T-helper 2 cell (primary cell): ENCODE measurements around the gene C6orf89.

Experiments
- DNase-seq, 5 experiments: peaks; one replicate each; pipeline versions ENCODE4 v3.0.0 to v3.0.0-alpha.2; 2012 to 2022
- total RNA-seq, 2 donors: gene quantifications; one replicate each; lab custom pipeline; 2026; lab: John Stamatoyannopoulos, UW

C6orf89 gene, protein sequence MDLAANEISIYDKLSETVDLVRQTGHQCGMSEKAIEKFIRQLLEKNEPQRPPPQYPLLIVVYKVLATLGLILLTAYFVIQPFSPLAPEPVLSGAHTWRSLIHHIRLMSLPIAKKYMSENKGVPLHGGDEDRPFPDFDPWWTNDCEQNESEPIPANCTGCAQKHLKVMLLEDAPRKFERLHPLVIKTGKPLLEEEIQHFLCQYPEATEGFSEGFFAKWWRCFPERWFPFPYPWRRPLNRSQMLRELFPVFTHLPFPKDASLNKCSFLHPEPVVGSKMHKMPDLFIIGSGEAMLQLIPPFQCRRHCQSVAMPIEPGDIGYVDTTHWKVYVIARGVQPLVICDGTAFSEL
- total RNA-seq: 42.7 to 101 reads per million in 2 donors

DNA sequence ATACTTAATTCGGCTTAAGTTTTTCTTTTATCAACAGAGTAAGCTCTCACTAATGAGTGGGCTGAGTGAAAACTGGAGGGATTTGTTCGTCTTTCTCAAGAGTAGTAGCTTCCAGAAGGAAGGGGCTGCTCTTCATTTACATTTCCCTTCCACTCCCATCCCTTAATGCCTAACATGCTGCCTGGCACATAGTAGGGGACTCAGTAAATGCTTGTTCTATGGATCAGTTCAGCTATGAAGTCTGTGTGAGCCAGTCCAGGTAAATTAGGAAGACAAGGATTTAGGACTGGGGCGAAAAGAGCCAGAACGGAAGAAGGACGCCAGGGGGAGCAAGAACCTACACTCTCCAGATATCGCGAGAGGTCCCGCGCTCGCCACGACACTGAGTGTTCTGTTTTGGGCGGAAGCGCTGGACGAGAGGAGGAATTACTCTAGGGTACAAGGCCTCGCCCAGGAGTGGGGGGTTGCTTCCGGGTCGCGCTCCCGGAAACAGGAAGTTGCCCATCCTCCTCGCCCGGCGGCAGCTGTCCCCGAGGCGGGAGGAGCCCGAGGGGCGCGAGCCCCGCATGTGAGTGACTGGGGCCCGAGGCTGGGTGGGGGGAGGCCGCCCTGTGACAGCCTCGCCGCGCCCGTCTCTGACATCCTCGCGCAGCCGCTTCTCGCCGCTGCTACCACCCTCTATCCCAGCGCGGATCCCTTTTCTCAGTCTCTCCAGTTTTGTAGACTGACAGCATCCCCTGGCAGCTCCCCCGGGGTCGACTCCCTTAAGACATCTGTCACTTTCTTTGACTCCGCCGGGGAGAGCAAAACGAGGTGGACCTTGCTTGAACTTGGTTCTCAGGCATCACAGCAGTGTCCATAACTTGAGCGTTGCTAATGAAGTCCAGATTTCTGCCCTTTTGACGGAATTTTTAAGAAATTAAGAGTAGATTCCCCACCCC is at the start of gene C6orf89:
C6orf89 (plus strand) TSS at position 492 of the 941 bp plus-strand sequence. CDS start 13,493 bp downstream, outside the sequence.
- DNase-seq: peak; percentile 89 to 99 (median 96)

DNA sequence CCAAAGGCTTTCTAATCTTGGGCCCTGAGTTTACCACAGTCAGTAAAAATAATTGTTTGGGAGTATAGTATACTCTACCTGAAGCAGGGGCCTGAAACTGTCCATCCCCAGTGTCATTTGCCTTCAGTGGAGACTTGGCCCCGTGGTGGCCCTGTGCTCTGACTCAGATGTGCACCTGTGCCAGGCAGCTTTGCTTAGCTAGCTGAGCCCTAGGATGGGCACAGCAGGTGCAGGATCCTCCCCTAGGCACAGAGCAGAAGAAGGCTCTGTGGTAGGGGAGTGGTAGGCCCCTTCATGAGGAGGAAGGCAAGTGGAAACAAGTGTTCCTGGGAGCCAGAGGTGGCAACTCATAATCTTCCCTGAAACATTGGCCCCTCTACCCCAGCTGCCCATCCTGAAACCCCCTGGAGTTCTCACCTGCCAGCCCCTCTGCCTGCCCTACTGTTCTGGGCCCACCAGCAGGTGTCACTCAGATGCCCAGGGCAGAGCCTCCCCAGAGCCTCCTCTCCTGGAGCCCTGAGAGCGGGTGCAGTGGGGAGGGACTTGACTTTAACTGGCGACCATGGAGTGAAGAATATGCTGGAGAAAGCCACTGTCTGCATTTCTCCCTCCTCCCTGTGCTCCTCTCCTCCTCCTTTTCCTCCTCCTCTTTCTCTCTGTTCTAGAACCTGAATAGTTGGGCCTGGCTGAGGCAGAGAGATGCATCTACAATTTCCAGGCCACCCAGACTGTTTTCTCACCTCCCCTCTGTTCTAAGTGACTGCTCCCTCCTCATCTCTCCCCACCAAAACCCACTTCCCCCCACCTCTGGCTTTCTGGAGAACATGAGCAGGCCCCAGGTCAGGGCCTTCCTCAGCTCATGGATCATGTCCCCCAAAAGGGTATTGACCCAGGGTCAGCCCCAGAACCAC is 49.4 kb upstream of the C6orf89 start:
- no peak for DNase-seq

DNA sequence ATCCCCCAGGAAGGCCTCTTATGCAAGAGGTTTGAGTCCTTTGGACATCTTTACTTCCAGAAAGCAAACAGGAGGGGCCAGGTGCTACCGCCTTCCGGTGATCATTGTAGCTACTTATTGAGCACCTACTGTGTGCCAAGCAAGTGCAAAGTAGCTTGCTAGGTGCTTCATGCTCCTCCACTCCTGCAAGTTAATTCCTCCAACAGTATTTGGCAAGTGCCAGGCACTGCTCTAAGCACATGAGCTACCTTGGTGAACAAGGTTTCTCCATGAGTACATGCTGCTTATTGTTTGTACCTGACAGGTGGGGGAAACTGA is 48.8 kb upstream of the C6orf89 start:
- DNase-seq: no peak

DNA sequence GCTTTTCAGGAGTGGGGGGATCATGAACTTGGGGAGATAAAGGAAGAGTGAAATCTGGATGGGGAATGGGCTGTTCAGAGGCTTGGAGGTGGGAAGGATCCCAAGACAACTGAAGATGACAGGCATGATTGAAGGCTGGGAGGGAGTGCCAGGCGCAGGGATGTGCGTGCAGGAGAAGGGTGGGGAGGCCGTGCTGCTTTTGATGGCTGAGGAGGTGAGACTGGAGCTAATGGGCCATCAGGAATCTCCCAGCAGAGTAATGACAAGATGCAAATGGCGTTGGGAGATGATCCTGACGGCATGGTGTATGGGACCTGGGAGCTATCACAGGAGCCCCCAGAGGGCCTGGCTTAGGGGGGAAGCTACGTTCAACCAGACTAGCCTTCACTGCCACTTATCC is 48.1 kb upstream of the C6orf89 start:
- no peak for DNase-seq

DNA sequence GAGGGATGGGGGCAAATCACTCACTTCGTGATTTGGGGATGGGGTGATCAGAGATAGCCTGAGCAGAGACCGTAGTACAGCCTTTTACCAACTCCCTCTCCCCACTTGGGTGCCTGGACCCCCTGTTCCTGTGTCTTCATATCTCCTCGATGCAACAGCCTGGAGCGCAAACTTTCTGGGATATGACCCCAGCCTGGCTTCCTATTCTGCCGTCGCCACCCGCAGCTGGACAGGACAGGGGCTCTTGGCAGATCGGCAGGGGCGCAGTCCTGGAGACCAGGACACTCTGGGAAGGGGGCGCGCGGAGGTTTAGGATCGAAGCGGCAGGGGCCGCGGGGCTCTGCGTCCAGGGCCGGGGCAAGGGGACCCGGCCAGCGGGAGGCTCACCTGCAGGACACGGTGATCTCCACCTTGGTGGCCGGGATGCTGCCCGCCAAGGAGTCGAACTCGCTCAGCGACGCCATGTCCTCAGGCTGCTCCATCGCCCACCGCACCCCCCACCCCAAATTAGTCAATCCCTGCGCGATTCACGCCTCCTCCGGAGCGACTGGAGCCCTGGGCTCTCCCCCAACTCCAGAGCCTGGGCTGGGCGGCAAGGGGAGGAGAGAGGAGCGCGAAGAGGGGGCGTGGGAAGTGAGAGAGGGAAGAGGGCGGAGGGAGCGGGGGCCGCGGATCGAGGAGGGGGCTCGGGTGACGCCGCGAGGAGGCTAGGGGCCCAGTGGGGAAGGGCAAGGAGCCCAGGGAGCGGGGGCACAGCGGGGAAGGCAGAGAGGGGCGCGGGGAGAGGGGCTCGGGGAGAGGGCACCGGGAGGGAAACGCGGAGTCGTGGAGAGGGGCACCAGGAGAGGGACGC is 46.6 kb upstream of the C6orf89 start, which contains the start of gene CPNE5:
CPNE5 (minus strand) TSS at position 549 of the 853 bp plus-strand sequence; CDS start at position 482, 67 bp downstream.
- DNase-seq: no peak

DNA sequence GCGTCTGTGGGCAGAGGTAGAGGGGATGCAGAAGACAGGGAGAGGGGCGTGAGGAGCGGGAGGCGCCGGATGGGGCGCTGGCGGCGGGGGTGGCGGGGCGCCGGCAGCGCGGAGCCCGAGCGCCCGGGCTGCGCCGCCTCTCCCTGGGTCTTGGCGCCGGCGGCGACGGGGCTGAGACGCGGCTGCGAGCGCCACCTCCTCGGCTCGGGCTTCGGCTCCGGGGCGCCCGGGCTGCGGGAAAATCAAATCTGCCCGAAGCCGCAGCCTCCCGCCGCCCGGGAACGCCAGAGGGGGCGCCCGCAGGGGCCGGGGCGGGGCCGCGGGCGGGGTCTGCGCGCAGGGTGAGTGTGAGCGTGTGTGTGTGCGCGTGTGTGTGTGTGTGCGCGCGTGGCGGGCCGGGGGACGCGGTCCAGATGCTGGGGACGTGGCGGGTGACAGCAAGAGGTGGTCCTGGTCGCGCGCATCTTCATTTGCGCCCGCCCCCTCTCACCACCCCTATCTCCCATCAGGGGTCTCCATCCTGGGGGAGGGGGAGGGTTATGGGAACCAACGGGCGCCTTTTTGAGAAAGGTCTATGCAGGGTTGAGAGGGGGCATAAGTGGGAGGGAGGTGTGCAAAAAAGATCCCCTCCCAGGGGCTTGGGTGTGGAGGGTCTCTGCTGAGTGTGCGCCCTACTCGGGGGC is 45.9 kb upstream of the C6orf89 start:
- DNase-seq: peak in 4 of 5 experiments; percentile 10 to 68 (median 24)

DNA sequence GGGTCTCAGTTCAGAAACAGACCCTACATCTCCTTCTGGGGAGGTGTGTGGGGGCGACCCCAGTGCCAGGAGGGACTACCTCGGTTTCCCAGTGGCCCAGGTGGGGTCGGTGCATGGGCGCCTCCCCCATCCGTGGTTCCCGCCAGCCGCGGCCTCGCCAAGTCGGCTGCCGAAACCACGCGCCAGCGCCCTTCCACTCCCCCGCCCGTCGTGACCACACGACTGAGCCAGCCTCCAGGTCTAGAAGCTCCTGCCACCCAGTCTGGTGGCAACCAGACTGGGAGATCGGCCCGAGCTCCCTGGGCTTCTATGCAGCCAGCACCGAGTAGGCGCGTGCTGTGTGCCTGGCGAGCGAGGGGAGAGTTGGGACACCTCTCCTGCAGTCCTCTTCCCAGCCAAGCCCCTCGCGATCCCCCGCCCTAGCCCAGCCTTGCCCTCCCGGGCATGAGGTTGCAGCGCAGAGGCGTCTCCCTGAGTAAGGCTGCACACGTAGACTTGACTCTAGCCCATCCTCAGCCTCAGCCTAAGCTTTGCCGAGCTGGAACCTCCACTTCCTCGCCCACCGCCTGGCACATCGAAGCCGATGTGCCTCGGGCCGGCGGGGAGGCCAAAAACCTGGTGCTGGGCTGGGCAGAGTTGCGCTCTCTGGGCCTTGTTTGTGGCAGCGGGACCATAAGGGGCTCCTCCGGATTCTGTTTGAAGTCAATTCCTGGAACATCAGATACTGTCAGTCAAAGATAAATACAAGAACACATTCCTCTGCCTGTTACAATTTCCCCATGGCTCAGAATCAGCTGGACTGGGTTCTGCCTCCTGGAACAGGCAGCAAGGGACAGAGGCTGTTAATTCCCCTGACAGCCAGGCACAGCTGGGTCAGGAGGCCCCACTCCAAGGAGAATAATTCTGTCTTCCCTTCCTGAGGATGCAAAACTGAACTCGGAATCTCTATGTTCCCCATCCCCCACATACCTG is 45.0 kb upstream of the C6orf89 start:
- peak in 3 of 5 experiments; percentile 9 to 54 (median 24) for DNase-seq

DNA sequence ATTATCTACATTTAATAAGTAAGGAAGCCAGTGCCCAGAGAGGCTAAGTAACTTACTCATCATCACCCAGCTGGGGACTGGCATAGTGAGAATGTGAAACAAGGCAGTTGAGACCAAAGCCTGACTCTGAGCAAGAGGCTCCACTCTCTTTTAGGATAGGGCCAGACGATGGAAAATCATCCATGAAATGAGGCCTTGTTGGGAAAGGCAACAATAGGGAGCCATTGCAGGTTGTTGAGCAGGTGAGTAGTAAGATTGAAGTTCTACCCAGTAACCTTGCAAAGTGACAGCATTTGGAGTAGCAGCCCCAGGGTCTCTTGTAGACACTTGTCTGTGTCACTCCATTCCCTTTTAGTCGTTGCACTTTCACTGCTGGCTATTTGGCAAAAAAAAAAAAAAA is 44.0 kb upstream of the C6orf89 start:
- no peak for DNase-seq

DNA sequence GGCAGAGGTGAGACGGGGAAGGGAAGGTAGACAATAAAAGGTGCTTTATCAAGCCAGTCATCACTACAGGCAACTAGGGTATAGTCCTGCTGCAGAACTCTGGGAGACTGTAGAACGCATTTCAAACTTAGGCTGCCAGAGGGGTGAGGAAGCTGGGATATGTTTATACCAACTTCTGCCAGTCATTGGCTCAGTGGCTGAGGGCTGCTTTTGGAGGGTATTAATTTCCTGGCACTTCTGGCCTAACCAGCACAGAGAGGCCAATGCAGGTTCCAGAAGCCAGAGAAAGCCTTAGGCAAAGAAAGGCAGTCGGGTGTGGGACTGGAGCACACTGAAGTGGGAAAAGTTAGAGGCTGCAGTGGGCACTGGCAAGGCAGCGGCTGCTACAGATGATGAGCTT is 42.6 kb upstream of the C6orf89 start:
- DNase-seq: no peak

DNA sequence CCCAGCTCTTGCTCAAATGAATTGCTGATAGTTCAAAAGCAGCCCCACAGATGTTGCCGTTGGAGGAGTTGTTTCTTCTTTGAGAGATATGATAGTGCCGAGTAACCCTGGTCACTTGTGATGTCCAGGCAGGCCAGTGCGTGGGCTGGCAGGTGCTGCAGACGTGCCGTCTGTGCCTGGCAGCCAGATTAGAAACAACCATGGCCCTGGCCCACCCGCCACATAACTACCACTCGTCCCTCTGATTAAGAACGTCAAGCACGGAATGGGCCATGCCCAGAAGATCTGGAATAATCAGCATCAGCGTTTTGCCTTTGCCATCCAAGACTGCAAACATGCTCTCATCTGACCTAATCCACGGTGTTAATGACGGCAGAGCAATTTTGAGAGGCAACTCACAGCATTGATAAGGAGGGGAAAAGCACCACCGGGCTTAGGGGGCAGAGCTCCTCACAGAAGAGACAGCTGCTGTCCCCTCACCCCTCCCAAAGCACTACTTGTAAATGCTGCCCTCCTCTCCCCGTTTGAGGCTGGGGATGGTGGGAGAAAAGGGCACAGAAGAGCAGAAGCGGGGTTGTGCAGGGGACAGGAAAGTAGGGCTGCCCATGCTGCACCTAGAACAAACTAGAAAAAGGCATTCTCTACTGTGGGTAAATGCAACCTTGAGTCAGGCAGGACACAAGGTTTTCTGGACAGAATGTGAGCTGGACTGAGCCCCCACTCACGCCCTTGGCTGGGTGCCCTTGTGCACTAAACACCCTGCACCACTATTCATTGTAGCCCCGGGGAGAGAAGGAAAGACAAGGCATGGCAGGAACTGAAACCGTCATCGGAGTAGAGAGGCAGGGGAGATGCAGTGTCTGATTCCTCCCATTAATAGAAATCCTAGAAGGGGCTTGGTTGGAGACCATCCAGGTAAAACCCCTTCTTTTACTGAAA is 41.3 kb upstream of the C6orf89 start:
- DNase-seq: no peak

DNA sequence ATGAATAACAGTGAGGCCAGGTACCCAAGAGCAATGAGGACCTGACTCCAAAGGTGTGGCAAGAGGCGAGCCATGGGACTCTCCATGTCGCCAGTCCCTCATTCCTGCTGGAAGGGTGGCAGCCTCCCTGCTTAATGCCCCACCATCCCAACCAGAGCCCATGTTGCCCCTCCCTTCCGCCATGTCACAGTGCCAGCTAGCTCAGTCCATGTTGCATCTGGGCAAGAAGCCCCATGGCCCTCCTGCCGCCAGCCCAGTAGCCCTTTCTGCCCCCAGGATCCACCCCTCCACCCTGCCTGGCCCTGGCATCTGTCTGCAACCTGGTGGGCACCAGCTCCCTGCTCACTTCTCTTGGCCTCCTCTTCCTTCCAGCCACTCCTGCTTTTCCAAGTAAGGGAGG is 40.5 kb upstream of the C6orf89 start:
- no peak for DNase-seq

DNA sequence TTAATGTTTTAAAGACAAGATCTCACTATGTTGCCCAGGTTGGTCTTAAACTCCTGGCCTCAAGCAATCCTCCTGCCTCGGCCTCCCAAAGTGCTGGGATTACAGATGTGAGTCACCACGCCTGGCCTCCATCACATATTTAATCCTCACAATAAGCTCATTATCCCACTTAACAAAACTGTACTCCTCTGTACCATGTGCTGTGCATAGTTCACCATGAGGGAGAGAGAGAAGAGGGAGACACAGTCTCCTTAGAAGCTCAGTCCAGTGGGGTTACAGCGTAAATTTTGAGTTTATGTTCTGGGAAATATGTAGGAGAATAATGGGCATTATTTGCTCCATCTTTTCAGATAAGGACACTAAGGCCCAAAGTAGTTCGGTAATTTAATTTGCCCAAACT is 38.6 kb upstream of the C6orf89 start:
- no peak for DNase-seq

DNA sequence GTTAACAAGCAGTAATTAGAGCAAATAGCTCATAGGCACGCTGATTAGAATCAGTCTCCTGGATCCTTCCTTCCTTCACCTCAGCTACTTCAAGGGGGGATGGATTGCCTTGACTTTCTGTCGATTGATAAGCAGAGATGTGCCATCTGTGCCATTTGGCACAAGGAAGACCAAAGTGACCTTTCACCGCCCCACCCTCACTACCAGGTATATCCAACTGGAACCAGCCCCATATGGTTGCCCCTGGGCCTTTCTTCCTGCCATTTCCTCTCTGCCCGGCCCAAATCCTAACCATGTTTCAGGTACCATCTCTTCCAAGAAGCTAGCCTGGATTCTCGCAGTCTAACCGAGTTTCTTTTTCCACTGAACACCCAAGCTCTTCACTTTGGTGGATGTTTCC is 37.8 kb upstream of the C6orf89 start:
- no peak for DNase-seq

DNA sequence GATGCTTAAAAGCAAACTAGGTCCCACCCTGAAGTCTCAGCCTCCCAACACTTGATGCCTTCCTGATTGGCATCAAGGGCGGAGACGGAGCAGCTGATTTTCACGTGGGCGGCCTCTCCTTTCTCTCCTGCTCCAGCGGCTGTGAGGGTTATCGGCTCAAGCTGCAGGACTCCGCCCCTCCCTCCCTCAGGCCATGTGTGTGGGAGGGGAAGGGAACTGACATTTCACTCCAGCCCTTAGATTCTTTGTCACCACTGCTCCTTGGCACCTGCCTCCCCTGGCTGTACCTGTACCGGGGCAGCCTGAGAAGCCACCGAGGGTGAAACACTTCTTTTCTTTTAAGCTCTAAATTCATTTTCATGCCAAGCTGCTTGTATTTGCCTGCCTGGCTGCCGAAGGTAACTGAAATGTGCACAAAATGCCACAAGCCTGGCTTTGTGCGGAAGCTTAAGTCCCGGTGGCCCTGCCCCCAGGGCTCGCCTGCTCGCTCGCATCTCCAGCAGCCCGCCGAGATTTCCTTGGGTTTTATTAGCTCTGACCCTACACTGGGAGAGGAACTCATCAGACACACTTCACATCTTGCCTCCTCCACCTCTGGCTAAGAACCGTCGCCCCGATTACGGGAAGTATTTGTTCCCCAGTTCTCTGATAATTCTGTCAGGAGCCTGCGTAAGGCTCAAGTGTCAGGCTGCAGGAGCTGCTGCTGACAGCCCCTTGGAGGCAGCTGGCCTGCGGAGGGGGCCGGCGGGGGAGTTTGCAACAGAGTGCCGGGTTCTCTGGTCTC is 36.9 kb upstream of the C6orf89 start:
- no peak for DNase-seq

DNA sequence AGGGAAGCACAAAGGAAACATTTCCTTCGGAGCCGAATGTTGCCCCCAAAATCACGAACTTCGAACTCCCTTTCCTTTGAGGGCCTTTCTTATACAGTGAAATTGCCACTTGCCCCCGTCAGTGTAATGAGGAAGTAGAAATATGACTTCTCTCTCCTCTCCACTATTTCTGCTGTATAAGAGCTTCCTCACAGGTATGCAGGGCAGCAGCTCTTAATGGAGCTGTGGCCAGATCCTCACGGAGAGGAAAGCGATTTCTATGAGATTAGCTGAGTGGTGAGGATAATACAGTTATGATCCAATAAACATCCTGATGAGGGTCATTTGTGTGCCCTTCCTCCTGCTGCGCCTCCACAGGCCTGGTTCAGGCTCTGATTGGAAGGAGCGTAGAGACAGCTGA is 35.7 kb upstream of the C6orf89 start:
- DNase-seq: no peak

DNA sequence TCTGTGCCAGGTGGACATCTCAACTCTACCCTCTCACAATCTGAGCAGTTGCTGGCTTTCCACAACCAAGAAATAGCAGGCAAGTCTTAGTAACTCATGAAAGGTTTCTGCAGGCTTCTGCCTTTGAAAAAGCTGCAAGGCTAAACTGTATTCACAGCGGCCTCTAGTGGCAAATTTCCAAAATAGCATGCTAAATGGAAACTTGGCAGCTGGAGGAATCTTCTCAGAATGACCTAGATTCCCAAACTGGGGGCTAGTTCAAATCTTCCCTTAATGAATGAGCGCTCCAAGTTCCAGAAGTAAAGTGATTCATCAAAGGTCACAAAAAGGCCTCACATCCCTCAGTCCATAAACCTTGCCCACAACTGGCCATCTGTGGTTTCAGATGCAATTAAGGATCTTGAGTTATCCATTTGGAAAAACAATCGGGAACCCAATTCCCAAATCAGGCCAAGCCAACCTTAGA is 34.6 kb upstream of the C6orf89 start:
- peak in 1 of 5 experiments; percentile 58 for DNase-seq

DNA sequence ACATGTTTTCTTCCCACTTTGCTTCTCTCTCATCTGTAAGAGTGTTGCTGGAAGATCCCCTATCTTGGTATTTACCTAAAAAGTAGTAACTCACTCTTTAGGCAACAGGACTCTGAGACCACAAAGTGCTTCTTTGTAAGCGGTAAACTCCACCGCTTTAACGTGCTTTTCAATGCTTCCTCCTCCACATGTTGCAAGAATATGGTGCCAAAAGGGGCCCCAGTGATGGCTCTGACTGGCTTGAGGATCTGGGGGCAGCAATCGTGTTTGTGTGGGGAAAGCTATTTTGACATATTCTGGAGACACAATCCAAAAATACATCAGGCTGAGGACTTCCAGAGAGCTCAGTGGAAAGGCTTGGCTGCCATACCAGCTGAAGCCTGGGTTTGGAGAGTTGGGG is 34.1 kb upstream of the C6orf89 start:
- DNase-seq: no peak
